Muscle layer of duodenum (tissue), 2 donors: ENCODE measurements around the gene CTIF.
"Not testable (repeated sequence)": the region's sequence is repeated elsewhere in the genome, so short reads cannot be mapped to it uniquely, and the experiment has no call there.

Source experiments
- H3K27ac ChIP-seq: one replicate; pipeline ENCODE4 v1.7.0; 2013; ENCODE audit warnings: mild to moderate bottlenecking, low read length
- H3K27me3 ChIP-seq: one replicate; pipeline ENCODE4 v1.7.0; 2013; ENCODE audit warnings: low read depth, mild to moderate bottlenecking, control low read depth, low read length
- H3K36me3 ChIP-seq, 2 donors: one replicate each; pipeline ENCODE4 v1.7.0; 2013; ENCODE audit warnings: low read length in 2 of 2, control low read depth in 1 of 2, mild to moderate bottlenecking in 1 of 2; ENCODE audit not compliant: insufficient read depth in 2 of 2, control insufficient read depth in 1 of 2
- H3K4me1 ChIP-seq, 2 donors: one replicate each; pipeline ENCODE4 v1.7.0; 2013; ENCODE audit warnings: low read length in 2 of 2, mild to moderate bottlenecking in 2 of 2, control low read depth in 1 of 2, moderate library complexity in 1 of 2; ENCODE audit not compliant: insufficient read depth in 2 of 2, control insufficient read depth in 1 of 2
- H3K4me3 ChIP-seq, 2 donors: one replicate each; pipeline ENCODE4 v1.7.0; 2013; ENCODE audit warnings: low read length in 2 of 2, low read depth in 1 of 2, mild to moderate bottlenecking in 1 of 2
- H3K9me3 ChIP-seq, 2 donors: one replicate each; pipeline ENCODE4 v1.7.0; 2013; ENCODE audit warnings: low read length in 2 of 2, control low read depth in 1 of 2, mild to moderate bottlenecking in 1 of 2; ENCODE audit not compliant: control insufficient read depth in 1 of 2
- donor health status: healthy.

The CTIF gene

DNA sequence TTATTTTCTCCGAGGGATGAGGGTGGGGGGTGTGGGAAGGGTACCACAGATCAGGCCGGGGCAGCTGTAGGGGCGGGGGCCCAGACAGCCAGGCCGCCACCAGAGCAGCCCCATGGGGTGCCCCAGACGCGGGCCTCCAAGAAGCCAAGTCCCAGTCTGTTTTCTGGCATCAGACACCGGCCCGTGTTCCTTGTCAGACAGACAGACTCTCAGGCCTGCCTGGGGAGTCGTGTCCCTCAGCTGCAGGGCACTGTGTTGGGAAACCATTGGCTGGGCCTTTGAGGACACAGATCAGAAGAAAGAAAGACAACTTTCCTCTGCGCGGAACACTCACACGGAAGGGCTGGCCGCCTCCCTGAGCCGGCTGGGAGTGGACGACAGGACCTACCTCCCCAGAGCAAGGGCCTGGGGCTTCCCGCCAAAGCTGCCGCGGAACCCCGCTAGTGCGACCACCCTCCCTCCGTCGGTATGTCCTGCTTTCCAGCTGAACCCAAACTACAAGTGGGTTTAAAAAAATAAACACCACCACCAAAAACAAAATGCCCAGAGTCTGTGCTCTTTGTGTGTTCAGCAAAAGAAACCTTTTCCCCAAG, 323.9 kb downstream of the CTIF start:
- H3K36me3 ChIP-seq, result peaks cover 0 to 28% of the 10 kb centered on the region in 2 donors
- no peak overlapping the region for H3K4me3 ChIP-seq
- no peaks in the 10 kb centered on the region for H3K27me3 ChIP-seq
- no peak overlapping the region for H3K27ac ChIP-seq
- H3K4me1 ChIP-seq, result no peaks in the 10 kb centered on the region
- no peaks in the 10 kb centered on the region for H3K9me3 ChIP-seq

DNA sequence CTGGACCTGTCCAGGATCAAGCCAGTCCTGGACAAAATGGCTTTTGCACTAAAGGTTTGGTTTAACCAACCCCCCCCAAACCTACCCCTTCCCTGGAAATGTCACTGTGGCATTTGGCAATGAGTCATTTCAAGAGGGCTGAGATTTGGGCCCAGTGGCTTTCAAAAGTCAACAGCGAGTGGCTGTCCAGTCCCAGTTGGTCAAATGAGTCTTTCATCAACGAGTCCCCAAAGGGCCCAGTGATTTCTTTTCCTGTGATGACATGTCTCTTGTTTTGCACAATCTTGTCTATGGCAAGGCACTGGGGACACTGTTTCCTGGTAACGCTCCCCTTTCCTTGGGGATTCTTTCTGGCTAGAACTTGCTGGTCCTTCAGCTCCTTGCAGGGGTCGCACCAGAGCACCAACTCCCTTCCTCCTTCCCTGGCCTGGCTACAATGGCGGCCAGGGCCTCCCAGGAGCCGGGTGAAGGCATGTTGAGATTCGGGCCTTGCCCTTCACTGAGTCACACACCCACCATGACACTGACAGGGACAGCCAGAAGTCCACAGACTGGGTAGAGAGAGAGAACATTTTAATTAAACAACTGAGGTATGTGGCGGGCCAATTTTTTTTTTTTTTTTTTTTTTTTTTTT, 324.7 kb downstream of the CTIF start:
- H3K9me3 ChIP-seq, result no peaks in the 10 kb centered on the region
- H3K36me3 ChIP-seq, result peaks cover 0 to 24% of the 10 kb centered on the region in 2 donors
- H3K4me3 ChIP-seq, result no peak overlapping the region
- H3K27me3 ChIP-seq, result no peaks in the 10 kb centered on the region
- H3K4me1 ChIP-seq, result no peaks in the 10 kb centered on the region
- H3K27ac ChIP-seq, result no peak overlapping the region

DNA sequence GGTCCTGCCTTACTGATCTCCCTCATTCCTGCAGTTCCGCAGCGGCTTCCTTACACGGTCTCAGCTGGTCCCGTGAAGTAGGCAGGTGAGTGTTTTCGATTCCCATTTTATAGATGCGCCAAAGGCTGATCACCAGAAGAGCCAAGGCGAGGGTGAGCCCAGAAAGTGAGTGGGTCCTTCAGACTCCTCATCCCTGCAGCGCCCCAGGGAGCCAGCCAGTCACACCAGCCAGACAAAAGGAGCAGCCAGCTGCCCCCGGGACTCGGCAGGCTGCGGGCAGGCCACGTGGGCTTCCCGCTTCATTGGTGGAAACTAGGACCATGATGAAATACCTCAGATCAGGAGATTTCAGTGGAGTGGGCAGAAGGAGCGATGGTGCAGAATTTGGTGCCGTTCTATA, 326.0 kb downstream of the CTIF start:
- Histone ChIP-seq H3K9me3 (no peaks in the 10 kb centered on the region), H3K27ac (no peak overlapping the region), H3K4me1 (no peaks in the 10 kb centered on the region), H3K4me3 (no peak overlapping the region), H3K27me3 (no peaks in the 10 kb centered on the region), H3K36me3 (peaks cover 0 to 15% of the 10 kb centered on the region in 2 donors)

DNA sequence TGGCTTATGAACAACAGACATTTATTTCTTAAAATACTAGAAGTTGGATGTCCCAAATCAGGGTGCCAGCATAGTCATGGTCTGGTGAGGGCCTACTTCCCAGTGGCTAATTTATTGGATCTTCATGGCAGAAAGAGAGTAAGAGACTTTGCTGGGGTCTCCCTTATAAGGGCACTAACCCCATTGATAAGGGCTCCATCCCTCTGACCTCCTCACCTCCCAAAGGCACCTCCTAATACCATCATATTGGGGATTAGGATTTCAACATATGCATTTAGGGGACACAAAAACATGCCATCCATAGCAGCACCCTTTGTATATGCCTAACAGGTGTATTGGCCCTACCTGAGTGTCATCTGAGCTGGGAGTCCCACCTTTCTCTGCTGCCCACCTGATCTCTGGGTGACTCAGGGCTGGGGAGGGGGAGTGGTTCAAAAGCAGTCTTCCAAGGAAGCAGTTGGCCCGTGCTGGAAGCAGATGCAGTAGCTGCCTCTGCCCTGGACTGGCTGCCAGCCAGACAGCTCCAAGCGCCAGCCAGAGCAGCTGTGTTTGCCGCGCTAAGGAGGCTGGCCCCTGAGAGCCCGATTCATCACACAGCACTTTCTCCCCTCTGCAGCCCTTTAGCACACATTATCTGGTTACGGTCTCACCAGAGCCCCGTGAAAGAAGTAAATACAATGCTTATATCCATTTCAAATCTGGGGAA, 327.4 kb downstream of the CTIF start:
- no peak overlapping the region for H3K27ac ChIP-seq
- H3K9me3 ChIP-seq, result no peaks in the 10 kb centered on the region
- H3K36me3 ChIP-seq, result peaks cover 0 to 11% of the 10 kb centered on the region in 2 donors
- no peaks in the 10 kb centered on the region for H3K4me1 ChIP-seq
- H3K4me3 ChIP-seq, result no peak overlapping the region
- H3K27me3 ChIP-seq, result no peaks in the 10 kb centered on the region

DNA sequence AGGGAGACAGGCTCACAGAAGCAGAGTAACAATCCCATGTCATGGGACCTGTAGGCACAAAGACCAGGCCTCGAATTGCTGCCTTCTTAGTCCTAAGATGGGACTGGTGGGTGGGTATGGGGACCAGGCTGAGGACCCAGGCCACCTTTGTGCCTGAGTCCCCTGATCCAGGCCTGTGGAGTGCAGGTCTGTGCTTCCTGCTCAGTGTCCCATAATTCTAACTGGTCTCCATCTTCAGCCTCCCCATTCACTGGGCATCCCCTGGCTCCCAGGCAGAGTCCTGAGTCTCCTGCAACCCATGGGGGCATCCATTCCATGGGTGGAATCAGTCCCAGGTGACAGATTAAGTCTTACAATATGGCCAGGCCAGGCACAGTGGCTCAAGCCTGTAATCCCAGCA, 328.0 kb downstream of the CTIF start:
- Histone ChIP-seq H3K4me3 (no peak overlapping the region), H3K36me3 (peaks cover 0 to 11% of the 10 kb centered on the region in 2 donors), H3K27ac (no peak overlapping the region), H3K27me3 (no peaks in the 10 kb centered on the region), H3K4me1 (no peaks in the 10 kb centered on the region), H3K9me3 (no peaks in the 10 kb centered on the region)

DNA sequence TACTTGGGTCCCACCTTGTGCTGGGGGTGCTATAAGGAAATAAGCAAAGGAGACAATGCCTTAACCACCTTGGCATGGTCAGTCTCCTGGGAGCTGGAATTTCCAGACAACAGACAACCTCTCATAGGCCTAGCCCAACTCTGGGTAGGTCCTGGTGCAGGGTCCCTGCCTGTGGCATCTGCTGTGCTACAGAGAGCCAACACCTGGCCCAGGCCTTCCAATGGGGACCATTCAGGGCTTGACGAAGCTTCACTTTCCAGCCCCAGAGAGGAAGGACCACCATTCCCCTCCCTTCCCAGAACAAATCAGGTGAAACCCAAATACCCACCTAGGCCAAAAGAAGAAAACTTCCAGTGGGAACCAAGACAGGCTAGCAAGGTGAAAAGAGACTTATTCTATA, 329.1 kb downstream of the CTIF start:
- Histone ChIP-seq H3K4me1 (no peaks in the 10 kb centered on the region), H3K36me3 (peaks cover 0 to 6% of the 10 kb centered on the region in 2 donors), H3K9me3 (no peaks in the 10 kb centered on the region), H3K27ac (no peak overlapping the region), H3K27me3 (no peaks in the 10 kb centered on the region), H3K4me3 (no peak overlapping the region)

DNA sequence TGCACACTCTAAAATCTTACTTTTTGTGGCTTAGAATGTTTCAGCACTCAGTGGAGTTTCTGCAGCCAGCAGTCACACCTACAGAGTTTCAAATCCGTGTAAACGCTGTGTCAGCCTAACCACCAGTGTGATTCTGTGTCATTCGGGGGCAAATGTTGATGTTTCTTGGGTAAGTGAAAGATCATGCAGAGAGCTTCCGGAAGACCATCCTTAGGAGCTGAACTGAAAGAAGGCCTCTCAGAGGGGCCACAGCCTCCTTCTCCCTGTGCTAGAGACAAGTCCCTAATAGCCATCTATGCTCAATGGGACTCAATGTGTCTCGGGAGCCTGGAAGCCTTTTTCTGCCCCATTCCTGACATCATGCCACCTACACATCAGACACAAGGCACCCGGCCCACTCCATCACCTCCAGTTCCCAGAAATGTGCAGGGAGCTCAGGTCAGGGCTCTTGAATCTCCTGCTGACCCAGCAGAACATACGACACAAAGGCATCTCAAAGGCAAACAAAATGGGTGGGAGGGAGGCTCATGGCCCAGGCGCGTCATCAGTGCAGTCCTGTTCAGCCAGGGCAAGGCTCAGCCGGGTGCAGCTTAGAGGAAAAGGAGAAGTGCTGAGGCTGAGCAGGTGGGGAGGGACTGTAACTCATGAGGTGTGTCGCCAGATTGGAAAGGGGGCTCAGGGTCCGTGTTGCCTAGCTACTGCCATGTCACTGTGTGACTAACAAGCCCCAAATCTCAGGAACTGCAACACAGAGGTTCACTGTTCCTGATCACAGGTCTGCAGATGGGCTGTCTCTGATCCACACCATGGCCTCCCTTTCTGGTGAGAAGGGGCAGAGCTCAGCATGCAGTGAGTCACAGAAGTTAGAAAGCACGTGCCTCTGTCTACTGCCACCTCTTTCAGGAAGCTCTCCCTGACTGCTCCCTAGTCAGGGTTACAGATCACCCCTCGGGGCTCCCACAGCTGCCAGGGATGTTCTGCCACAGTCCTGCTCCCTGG, 329.9 kb downstream of the CTIF start:
- H3K27ac ChIP-seq, result no peak overlapping the region
- no peak overlapping the region for H3K4me3 ChIP-seq
- H3K4me1 ChIP-seq, result no peaks in the 10 kb centered on the region
- H3K9me3 ChIP-seq, result no peaks in the 10 kb centered on the region
- no peaks in the 10 kb centered on the region for H3K27me3 ChIP-seq
- peaks cover 0 to 4% of the 10 kb centered on the region in 2 donors for H3K36me3 ChIP-seq

DNA sequence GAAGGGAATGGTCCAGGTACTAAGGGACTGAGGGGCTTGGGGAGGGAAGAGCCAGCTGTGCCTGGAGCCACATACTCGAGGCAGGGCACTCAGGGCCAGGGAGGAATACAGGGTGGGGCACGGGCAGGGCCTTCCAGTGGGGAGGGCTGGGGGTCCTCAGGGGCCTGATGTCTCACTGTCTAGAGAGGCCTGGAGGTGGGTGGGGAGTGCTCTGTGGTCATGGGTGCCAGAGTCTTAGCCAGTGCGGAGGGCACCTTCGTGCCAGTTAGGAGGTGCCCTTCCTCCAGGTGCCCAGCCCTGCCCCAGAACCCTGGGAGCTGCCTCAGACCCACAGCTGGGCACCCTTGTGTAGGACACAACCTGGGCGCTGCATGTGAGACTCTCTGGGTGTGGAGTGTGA, 330.8 kb downstream of the CTIF start:
- H3K27ac ChIP-seq, result no peak overlapping the region
- no peaks in the 10 kb centered on the region for H3K4me1 ChIP-seq
- H3K9me3 ChIP-seq, result no peaks in the 10 kb centered on the region
- H3K4me3 ChIP-seq, result no peak overlapping the region
- H3K36me3 ChIP-seq, result peaks cover 0 to 4% of the 10 kb centered on the region in 2 donors
- no peaks in the 10 kb centered on the region for H3K27me3 ChIP-seq

DNA sequence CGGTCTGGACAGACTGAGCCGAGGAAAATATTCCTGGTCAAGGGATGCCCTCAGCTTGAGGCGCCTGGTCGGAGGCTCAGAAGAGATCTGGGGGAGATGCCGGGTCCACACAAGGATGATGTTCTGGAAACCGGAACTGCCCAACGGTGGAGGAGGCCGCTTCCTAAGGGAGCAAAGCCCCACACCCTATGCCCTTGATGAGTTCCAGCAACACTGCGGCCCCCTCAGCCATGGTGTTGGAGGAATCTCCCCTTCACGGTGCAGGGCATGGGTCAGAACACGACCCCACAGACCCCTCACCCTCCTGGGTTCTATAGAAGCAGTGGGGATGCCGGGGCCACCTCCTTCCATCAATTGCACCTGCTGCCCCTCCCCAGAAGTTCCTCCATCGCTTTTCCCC, 332.1 kb downstream of the CTIF start:
- not testable (repeated sequence) for H3K4me3 ChIP-seq, H3K9me3 ChIP-seq, H3K4me1 ChIP-seq, H3K27me3 ChIP-seq, H3K27ac ChIP-seq, H3K36me3 ChIP-seq

DNA sequence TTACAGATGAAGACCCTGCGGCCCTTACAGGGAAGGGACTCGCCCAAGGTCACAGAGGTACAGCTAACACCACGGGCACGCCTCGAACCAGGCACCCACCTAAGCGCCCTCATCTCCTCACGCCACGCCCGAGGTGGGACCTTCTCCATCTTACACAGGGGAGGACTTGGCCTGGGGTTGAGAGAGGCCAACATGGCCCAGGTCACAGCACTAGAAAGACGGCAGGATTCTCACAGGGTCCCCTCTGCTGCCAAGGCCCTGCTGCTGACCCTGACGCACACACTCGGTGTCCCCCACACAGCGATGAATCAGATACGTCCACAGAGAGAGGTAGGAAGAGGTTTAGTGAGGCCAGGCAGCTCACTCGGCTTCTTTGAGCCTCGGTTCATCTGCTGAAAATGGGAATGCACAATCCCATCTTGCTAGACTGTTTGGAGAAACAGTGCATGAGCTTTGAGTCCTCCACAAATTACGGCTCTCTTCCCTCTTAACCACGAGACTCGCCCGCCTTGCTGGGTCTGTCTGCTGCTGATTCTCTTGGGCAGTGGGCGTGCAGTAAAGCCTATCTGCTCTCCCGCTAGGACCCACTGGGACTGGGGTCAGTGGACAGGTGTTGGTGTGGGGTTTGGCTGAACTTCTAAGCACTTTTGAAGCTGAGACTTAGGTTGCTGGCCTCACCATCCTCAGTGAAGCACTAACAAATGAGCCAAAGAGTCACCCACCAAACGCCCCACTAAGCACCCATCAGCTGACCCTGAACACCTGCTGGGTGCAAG, 332.7 kb downstream of the CTIF start:
- Histone ChIP-seq H3K27ac (no peak overlapping the region), H3K4me1 (no peaks in the 10 kb centered on the region), H3K36me3 (peaks cover 0 to 4% of the 10 kb centered on the region in 2 donors), H3K9me3 (no peaks in the 10 kb centered on the region), H3K27me3 (no peaks in the 10 kb centered on the region), H3K4me3 (no peak overlapping the region)
